IPS-18a (cell line): Measurements from ENCODE around the gene TCF19.

Experiments used
- H3K27ac ChIP-seq: one replicate; pipeline ENCODE4 v1.5.1; 2013; ENCODE audit warnings: low read length
- H3K27me3 ChIP-seq: one replicate; pipeline ENCODE4 v1.6.1; 2013; ENCODE audit warnings: mild to moderate bottlenecking, low read length; ENCODE audit not compliant: control insufficient read depth, insufficient read depth
- H3K36me3 ChIP-seq: one replicate; pipeline ENCODE4 v1.6.1; 2013; ENCODE audit warnings: low read depth, low read length; ENCODE audit not compliant: control insufficient read depth
- H3K4me1 ChIP-seq: one replicate; pipeline ENCODE4 v1.6.1; 2013; ENCODE audit warnings: low read depth, low read length; ENCODE audit not compliant: control insufficient read depth
- H3K4me3 ChIP-seq: one replicate; pipeline ENCODE4 v1.5.1; 2013; ENCODE audit warnings: low read length
- H3K9ac ChIP-seq: one replicate; pipeline ENCODE4 v1.6.1; 2013; ENCODE audit warnings: mild to moderate bottlenecking, low read length, moderate library complexity
- H3K9me3 ChIP-seq: one replicate; pipeline ENCODE4 v1.6.1; 2013; ENCODE audit warnings: low read depth, low read length; ENCODE audit not compliant: control insufficient read depth

The TCF19 gene

DNA sequence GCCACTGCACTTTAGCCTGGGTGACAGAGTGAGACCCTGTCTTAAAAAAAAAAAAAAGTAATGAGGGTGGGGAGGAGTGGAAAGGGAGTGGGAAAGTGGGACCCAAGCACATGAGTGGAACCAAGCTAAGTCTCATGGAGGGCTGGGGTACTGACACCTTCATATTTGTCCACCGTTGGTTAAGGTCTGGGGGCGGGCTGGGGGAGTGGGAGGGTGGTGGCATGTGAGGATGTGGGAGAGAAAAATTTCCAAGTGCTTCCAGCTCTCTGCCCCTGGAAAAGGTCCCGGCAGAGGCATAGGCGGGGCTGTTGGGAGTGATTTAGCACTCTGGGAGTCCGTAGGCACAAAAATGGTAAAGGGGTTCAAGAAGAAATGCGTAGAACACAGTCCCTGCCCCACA, 25.6 kb upstream of the TCF19 start:
- no peaks in the 10 kb centered on the region for H3K36me3 ChIP-seq
- H3K27me3 ChIP-seq: no peaks in the 10 kb centered on the region
- no peak overlapping the region for H3K27ac ChIP-seq
- peaks cover 7% of the 10 kb centered on the region for H3K4me1 ChIP-seq
- no peak overlapping the region for H3K9ac ChIP-seq
- no peaks in the 10 kb centered on the region for H3K9me3 ChIP-seq
- H3K4me3 ChIP-seq: no peak overlapping the region

- H3K9ac ChIP-seq: no peak overlapping the region
- no peaks in the 10 kb centered on the region for H3K9me3 ChIP-seq
- no peak overlapping the region for H3K27ac ChIP-seq
- H3K4me3 ChIP-seq: no peak overlapping the region
- H3K27me3 ChIP-seq: no peaks in the 10 kb centered on the region
- H3K36me3 ChIP-seq: no peaks in the 10 kb centered on the region
- H3K4me1 ChIP-seq: peaks cover 18% of the 10 kb centered on the region
These were observed 22.7 kb upstream of the TCF19 start for GRCh38 chr6:31135710-31136109.

DNA sequence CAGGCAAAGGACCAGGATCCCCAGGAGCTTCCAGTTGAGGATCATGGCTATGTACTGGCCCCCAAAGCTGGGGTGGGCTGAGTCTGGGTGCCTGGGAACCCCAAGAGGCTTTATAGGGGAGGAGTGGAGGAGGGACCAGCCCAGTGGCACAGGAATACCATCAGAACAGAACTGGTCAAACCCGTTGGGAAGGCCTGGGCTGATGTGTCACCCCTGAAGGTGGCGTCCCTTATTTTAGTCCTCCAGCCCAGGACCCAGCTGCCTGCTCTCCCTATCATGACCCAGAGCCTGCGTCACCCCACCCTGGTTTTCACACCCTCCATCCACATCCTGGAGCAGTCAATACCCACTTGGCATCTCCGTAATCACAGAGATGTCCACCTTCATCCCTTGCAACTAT, 19.4 kb upstream of the TCF19 start, which contains the start of gene PSORS1C2:
Gene PSORS1C2, minus strand, starts transcription at position 85 of the 400 bp plus-strand sequence. Its CDS starts 40 bp downstream, at position 45.
- Histone ChIP-seq H3K36me3 (peaks cover 6% of the 10 kb centered on the region), H3K9me3 (no peaks in the 10 kb centered on the region), H3K4me1 (peaks cover 27% of the 10 kb centered on the region), H3K4me3 (no peak within 1 kb of the TSS), H3K9ac (no peak within 1 kb of the TSS), H3K27me3 (no peaks in the 10 kb centered on the region), H3K27ac (no peak within 1 kb of the TSS)

GRCh38 chr6:31139599-31139998, 18.8 kb upstream of the TCF19 start:
- H3K4me3 ChIP-seq: no peak overlapping the region

GRCh38 chr6:31140643-31141042, 17.7 kb upstream of the TCF19 start:
- Histone ChIP-seq H3K36me3 (peaks cover 10% of the 10 kb centered on the region), H3K27me3 (no peaks in the 10 kb centered on the region), H3K27ac (no peak overlapping the region), H3K9me3 (no peaks in the 10 kb centered on the region), H3K4me3 (no peak overlapping the region), H3K9ac (no peak overlapping the region), H3K4me1 (peaks cover 27% of the 10 kb centered on the region)

More at GRCh38 chr6:31139599-31139998, 18.8 kb upstream of the TCF19 start:
- Histone ChIP-seq H3K9me3 (no peaks in the 10 kb centered on the region), H3K27me3 (no peaks in the 10 kb centered on the region), H3K4me1 (peaks cover 27% of the 10 kb centered on the region), H3K27ac (no peak overlapping the region), H3K9ac (no peak overlapping the region), H3K36me3 (peaks cover 6% of the 10 kb centered on the region)

DNA sequence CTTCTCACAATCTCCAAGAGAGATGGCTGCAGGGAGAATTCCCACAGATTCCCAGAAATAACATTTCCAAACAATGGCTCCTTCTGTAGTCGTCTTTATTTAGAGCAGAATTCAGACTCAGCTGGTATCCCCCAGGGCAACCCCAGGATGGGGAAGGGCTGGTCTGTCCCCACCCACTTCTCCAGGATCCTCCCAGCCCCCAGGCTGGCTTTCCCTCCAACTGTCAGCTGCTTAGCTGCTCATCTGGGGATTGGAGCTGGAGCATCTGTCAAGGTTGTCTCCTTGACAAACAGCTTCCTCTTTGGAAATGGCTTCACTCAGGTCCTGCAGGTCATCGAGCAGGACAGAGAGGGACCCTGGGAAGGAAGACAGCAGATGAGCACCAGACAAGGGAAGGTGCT, 16.0 kb upstream of the TCF19 start:
- Histone ChIP-seq H3K36me3 (peaks cover 14% of the 10 kb centered on the region), H3K27ac (no peak overlapping the region), H3K27me3 (no peaks in the 10 kb centered on the region), H3K9me3 (no peaks in the 10 kb centered on the region), H3K9ac (no peak overlapping the region), H3K4me1 (peaks cover 27% of the 10 kb centered on the region), H3K4me3 (no peak overlapping the region)

DNA sequence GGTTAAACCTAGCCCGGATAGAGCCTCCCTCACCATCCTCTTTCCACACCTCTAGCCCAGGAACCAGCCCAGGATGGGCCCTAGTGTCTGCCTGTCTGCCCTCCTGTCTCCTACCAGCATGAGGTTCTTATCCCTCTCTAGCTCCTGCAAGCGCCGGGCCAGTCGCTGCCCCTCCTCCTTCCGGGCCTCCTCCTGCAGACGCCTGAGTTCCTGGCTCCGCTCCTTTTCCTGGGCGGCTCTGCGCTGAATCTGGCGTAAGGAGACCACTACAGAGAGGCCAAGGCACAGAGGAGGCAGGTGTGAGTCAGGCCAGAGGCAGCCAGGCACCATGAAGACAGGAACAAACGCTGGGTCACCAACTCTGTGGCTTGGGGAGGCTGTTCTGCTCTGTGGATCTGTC, 15.2 kb upstream of the TCF19 start:
- H3K27ac ChIP-seq: no peak overlapping the region
- no peak overlapping the region for H3K9ac ChIP-seq
- no peaks in the 10 kb centered on the region for H3K27me3 ChIP-seq
- no peak overlapping the region for H3K4me3 ChIP-seq
- peaks cover 22% of the 10 kb centered on the region for H3K4me1 ChIP-seq
- H3K9me3 ChIP-seq: no peaks in the 10 kb centered on the region
- H3K36me3 ChIP-seq: peaks cover 16% of the 10 kb centered on the region

- Histone ChIP-seq H3K27me3 (no peaks in the 10 kb centered on the region), H3K9me3 (no peaks in the 10 kb centered on the region), H3K4me3 (no peak overlapping the region), H3K9ac (no peak overlapping the region), H3K4me1 (peaks cover 19% of the 10 kb centered on the region), H3K27ac (no peak overlapping the region), H3K36me3 (peaks cover 23% of the 10 kb centered on the region)
These were observed 14.0 kb upstream of the TCF19 start for GRCh38 chr6:31144296-31144969.

- Histone ChIP-seq H3K36me3 (peaks cover 27% of the 10 kb centered on the region), H3K4me1 (peaks cover 14% of the 10 kb centered on the region), H3K9me3 (no peaks in the 10 kb centered on the region), H3K4me3 (no peak overlapping the region), H3K9ac (no peak overlapping the region), H3K27ac (no peak overlapping the region), H3K27me3 (no peaks in the 10 kb centered on the region)
These were observed 13.4 kb upstream of the TCF19 start for GRCh38 chr6:31144970-31145340.

GRCh38 chr6:31145386-31145785, 13.0 kb upstream of the TCF19 start:
- peaks cover 12% of the 10 kb centered on the region for H3K4me1 ChIP-seq
- no peaks in the 10 kb centered on the region for H3K27me3 ChIP-seq
- H3K4me3 ChIP-seq: no peak overlapping the region
- no peak overlapping the region for H3K27ac ChIP-seq
- peaks cover 31% of the 10 kb centered on the region for H3K36me3 ChIP-seq
- no peaks in the 10 kb centered on the region for H3K9me3 ChIP-seq
- no peak overlapping the region for H3K9ac ChIP-seq

- H3K9ac ChIP-seq: no peak overlapping the region
- H3K27me3 ChIP-seq: no peaks in the 10 kb centered on the region
- no peak overlapping the region for H3K27ac ChIP-seq
- H3K36me3 ChIP-seq: peaks cover 32% of the 10 kb centered on the region
- no peaks in the 10 kb centered on the region for H3K9me3 ChIP-seq
- no peak overlapping the region for H3K4me3 ChIP-seq
- no peaks in the 10 kb centered on the region for H3K4me1 ChIP-seq
These were observed 8.5 kb upstream of the TCF19 start for GRCh38 chr6:31149827-31150447.

GRCh38 chr6:31152781-31153180, 5.6 kb upstream of the TCF19 start:
- Histone ChIP-seq H3K27ac (no peak overlapping the region), H3K27me3 (no peaks in the 10 kb centered on the region), H3K36me3 (peaks cover 30% of the 10 kb centered on the region), H3K4me3 (no peak overlapping the region), H3K9ac (no peak overlapping the region), H3K9me3 (no peaks in the 10 kb centered on the region), H3K4me1 (peaks cover 9% of the 10 kb centered on the region)
